HG02571 (cell line): ENCODE measurements around the gene IDE.
"Not testable (repeated sequence)": the region's sequence is repeated elsewhere in the genome, so short reads cannot be mapped to it uniquely, and the experiment has no call there.

Experiments
- ATAC-seq: cut with Tn5 transposase; IDR thresholded peaks from one replicate; pipeline ENCODE4 v1.9.1; 2021; ENCODE audit warnings: mild to moderate bottlenecking, moderate library complexity; ENCODE audit not compliant: unreplicated experiment

Gene IDE

GRCh38 chr10:92420546-92421275 is 153.2 kb downstream of the IDE start:
- no peak for ATAC-seq

GRCh38 chr10:92419740-92420545 is 153.9 kb downstream of the IDE start:
- no peak for ATAC-seq

- ATAC-seq: no peak
These were observed 155.0 kb downstream of the IDE start for GRCh38 chr10:92418891-92419290.

GRCh38 chr10:92418221-92418620 is 155.7 kb downstream of the IDE start:
- ATAC-seq: no peak

GRCh38 chr10:92413519-92413918 is 160.4 kb downstream of the IDE start:
- ATAC-seq: no peak

GRCh38 chr10:92413011-92413410 is 160.9 kb downstream of the IDE start:
- ATAC-seq: no peak

GRCh38 chr10:92411406-92411805 is 162.5 kb downstream of the IDE start:
- no peak for ATAC-seq

GRCh38 chr10:92410501-92410900 is 163.4 kb downstream of the IDE start:
- ATAC-seq: no peak

GRCh38 chr10:92408017-92408361 is 165.9 kb downstream of the IDE start:
- ATAC-seq: no peak

GRCh38 chr10:92407305-92408016 is 166.4 kb downstream of the IDE start:
- ATAC-seq: no peak

GRCh38 chr10:92405419-92405924 is 168.4 kb downstream of the IDE start:
- ATAC-seq: no peak

- no peak for ATAC-seq
These were observed 169.1 kb downstream of the IDE start for GRCh38 chr10:92404612-92405418.

- ATAC-seq: not testable (repeated sequence)
These were observed 171.7 kb downstream of the IDE start for GRCh38 chr10:92402234-92402633.
